HL-60 (cell line): ENCODE results near the gene CDK5R1.
"Not testable (repeated sequence)": the region's sequence is repeated elsewhere in the genome, so short reads cannot be mapped to it uniquely, and the experiment has no call there.

Experiments used
- DNase-seq, 2 experiments: peaks; one replicate each; pipeline ENCODE4 v3.0.0-alpha.2; 2010 to 2020; ENCODE audit warnings: low read depth in 1 of 2, low spot score in 1 of 2
- H3K27ac ChIP-seq: fragments of 250-450 bp; sonication (Bioruptor Pico); replicated peaks from 2 replicates; pipeline ENCODE4 v1.5.1; 2020; ENCODE audit warnings: mild to moderate bottlenecking, moderate library complexity
- H3K27me3 ChIP-seq: fragments of 250-450 bp; sonication (Bioruptor Pico); 2 replicates; pipeline ENCODE4 v1.5.1; 2021; ENCODE audit warnings: mild to moderate bottlenecking, moderate library complexity; ENCODE audit not compliant: insufficient read depth, poor library complexity, severe bottlenecking
- H3K4me3 ChIP-seq: replicated peaks from 2 replicates; pipeline ENCODE4 v1.5.1; 2011; ENCODE audit warnings: mild to moderate bottlenecking, control low read depth, low read length; ENCODE audit not compliant: insufficient read depth
- GABPA ChIP-seq: IDR thresholded peaks from 2 replicates; pipeline ENCODE4 v1.6.1; 2012; ENCODE audit warnings: low read depth
- POLR2AphosphoS5 ChIP-seq: IDR thresholded peaks from 2 replicates; pipeline ENCODE4 v1.6.1; 2012; ENCODE audit warnings: low read depth
- REST ChIP-seq: IDR thresholded peaks from 2 replicates; pipeline ENCODE4 v1.6.1; 2012; ENCODE audit warnings: low read depth; ENCODE audit not compliant: insufficient replicate concordance
- SPI1 ChIP-seq: IDR thresholded peaks from 2 replicates; pipeline ENCODE4 v1.6.1; 2012; ENCODE audit warnings: low read depth, mild to moderate bottlenecking, borderline replicate concordance
- TF ChIP-seq, protein P1 (sequence below): IDR thresholded peaks from one replicate; pipeline ENCODE4 v1.5.1; 2011; ENCODE audit warnings: low read length, control low read depth, inconsistent platforms; ENCODE audit not compliant: insufficient read depth

Gene CDK5R1

DNA sequence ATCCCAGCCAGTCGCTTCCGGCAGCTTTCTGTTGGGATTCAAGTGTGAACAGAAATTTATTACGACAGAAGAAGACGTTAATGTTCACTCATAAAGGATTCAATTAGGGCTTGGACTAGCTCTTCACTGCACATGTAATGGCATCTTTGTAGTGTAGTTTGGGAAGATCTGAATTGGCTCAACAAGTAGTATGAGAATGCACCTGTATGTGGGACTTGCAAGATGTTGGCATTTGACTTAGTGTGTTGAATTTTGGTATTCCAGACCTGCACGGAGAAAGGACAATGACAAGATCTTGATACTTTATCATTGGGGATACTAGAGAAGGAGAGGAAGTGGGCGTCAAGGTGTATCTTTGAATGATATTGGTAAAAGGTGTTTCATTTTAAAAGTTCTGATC, 41.3 kb upstream of the CDK5R1 start:
- H3K27ac ChIP-seq: peak overlapping the region; percentile 87
- no peaks in the 10 kb centered on the region for H3K27me3 ChIP-seq
- no peak for DNase-seq
- peak overlapping the region; percentile 99 for H3K4me3 ChIP-seq
- no peak for TF ChIP-seq GABPA
- TF ChIP-seq SPI1: 0 out of 2 replicates have a peak, but pooled peaks have one; percentile 13

- DNase-seq: no peak
- no peak overlapping the region for H3K27ac ChIP-seq
- no peaks in the 10 kb centered on the region for H3K27me3 ChIP-seq
- TF ChIP-seq, protein P1, sequence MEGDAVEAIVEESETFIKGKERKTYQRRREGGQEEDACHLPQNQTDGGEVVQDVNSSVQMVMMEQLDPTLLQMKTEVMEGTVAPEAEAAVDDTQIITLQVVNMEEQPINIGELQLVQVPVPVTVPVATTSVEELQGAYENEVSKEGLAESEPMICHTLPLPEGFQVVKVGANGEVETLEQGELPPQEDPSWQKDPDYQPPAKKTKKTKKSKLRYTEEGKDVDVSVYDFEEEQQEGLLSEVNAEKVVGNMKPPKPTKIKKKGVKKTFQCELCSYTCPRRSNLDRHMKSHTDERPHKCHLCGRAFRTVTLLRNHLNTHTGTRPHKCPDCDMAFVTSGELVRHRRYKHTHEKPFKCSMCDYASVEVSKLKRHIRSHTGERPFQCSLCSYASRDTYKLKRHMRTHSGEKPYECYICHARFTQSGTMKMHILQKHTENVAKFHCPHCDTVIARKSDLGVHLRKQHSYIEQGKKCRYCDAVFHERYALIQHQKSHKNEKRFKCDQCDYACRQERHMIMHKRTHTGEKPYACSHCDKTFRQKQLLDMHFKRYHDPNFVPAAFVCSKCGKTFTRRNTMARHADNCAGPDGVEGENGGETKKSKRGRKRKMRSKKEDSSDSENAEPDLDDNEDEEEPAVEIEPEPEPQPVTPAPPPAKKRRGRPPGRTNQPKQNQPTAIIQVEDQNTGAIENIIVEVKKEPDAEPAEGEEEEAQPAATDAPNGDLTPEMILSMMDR: no peak
- no peak for TF ChIP-seq GABPA
- TF ChIP-seq POLR2AphosphoS5: no peak
- H3K4me3 ChIP-seq: peak overlapping the region; percentile 99
These were observed 40.8 kb upstream of the CDK5R1 start for GRCh38 chr17:32445971-32446370.

DNA sequence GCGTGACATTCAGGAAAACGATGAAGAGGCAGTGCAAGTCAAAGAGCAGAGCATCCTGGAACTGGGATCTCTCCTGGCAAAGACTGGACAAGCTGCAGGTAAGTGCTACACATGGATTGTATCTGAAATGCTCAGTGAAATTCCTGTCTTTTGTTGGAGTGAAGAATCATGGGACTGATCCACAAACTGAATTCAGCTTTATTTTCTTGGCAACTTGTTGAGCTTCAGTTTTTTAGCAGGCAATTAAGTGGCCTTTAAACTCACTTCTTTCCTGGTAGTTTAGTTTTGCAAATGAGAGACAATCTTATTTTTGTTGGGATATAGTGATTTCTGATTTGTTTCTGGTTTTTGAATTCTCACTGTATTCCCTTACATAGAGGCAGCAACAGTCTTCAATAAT, 39.8 kb upstream of the CDK5R1 start:
- no peak for DNase-seq
- H3K4me3 ChIP-seq: no peak overlapping the region
- no peak overlapping the region for H3K27ac ChIP-seq
- H3K27me3 ChIP-seq: no peaks in the 10 kb centered on the region
- TF ChIP-seq, protein P1: no peak
- TF ChIP-seq REST (no peak), SPI1 (no peak), GABPA (no peak), POLR2AphosphoS5 (no peak)

DNA sequence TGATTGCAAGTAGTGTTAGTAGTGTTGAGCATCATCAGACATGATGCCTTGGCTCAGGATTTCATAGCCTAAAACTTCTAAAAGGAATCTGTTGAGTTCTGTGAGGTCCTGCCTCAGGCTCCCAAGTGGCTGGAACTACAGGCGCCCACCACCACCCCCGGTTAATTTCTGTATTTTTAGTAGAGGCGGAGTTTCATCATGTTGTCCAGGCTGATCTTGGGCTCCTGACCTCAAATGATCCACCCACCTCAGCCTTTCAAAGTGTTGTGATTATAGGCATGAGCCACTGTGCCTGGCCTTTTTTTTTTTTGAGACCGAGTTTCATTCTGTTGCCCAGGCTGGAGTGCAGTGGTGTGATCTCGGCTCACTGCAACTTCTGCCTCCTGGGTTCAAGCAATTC, 36.8 kb upstream of the CDK5R1 start:
- H3K4me3 ChIP-seq: no peak overlapping the region
- H3K27ac ChIP-seq: no peak overlapping the region
- TF ChIP-seq, protein P1: no peak
- TF ChIP-seq SPI1: no peak
- no peak for TF ChIP-seq POLR2AphosphoS5
- no peak for TF ChIP-seq REST
- no peak for TF ChIP-seq GABPA
- no peaks in the 10 kb centered on the region for H3K27me3 ChIP-seq
- no peak for DNase-seq

- not testable (repeated sequence) for H3K27me3 ChIP-seq, H3K27ac ChIP-seq, H3K4me3 ChIP-seq, DNase-seq
These were observed 36.4 kb upstream of the CDK5R1 start for GRCh38 chr17:32450379-32450778.
